Body of pancreas (tissue), 4 donors: ENCODE measurements around the gene COTL1. TPM values are rescaled to one million over a fixed set of nuclear protein-coding genes. Genes with fewer than 3 reads are reported as not detected.
"Not testable (repeated sequence)": the region's sequence is repeated elsewhere in the genome, so short reads cannot be mapped to it uniquely, and the experiment has no call there.

Experiments
- ATAC-seq: fragments of 150-250 bp; one replicate; pipeline ENCODE4 v1.9.1; 2016
- DNase-seq, 4 donors: peaks; one replicate each; pipeline ENCODE4 v3.0.0-alpha.2; 2019
- H3K27ac ChIP-seq, 4 donors: fragments of 200-600 bp; sonication (generic); 1 replicate in 3 of 4; 2 replicates in 1 of 4; pipeline versions ENCODE4 v1.5.1 to v1.6.1; 2016 to 2019; ENCODE audit warnings: mild to moderate bottlenecking in 1 of 4, mixed read lengths in 1 of 4, moderate library complexity in 1 of 4
- H3K27me3 ChIP-seq, 2 donors: fragments of 200-600 bp; sonication (generic); one replicate each; pipeline ENCODE4 v1.6.0; 2016; ENCODE audit warnings: mild to moderate bottlenecking in 1 of 2
- H3K36me3 ChIP-seq, 2 donors: fragments of 200-600 bp; sonication (generic); replicated peaks in 1 of 2; 2 replicates each; pipeline ENCODE4 v1.5.1; 2016; ENCODE audit warnings: low read depth in 2 of 2; ENCODE audit not compliant: insufficient read depth in 1 of 2
- H3K4me1 ChIP-seq: fragments of 200-600 bp; sonication (generic); one replicate; pipeline ENCODE4 v1.6.0; 2016
- H3K4me3 ChIP-seq, 2 donors: fragments of 200-600 bp; sonication (generic); 1 replicate in 1 of 2; 2 replicates in 1 of 2; pipeline ENCODE4 v1.5.1; 2016 to 2019
- H3K9me3 ChIP-seq, 3 donors: fragments of 200-600 bp; sonication (generic); 1 replicate in 2 of 3; 2 replicates in 1 of 3; pipeline ENCODE4 v1.5.1; 2016
- CTCF ChIP-seq, 7 experiments: fragments of 450-650 bp in 4 of 7; fragments of 200-600 bp in 3 of 7; sonication (generic) in 3 of 7; IDR thresholded peaks; one replicate each; pipeline ENCODE4 v1.5.1; 2016 to 2019; ENCODE audit warnings: antibody characterized with exemption in 7 of 7
- POLR2A ChIP-seq, 3 donors: fragments of 450-650 bp; IDR thresholded peaks; one replicate each; pipeline ENCODE4 v1.6.1; 2016; ENCODE audit warnings: antibody characterized with exemption in 3 of 3, mild to moderate bottlenecking in 2 of 3
- WGBS, 2 donors: methylation state at CpG; one replicate each; pipeline ENCODE4 v1.1.5; 2017; 5-methylcytosine and 5-hydroxymethylcytosine counted together
- intact Hi-C: fragments of 100-400 bp; cut with DNase I; formaldehyde crosslinking; loops from one replicate; pipeline ENCODE4 v1.15.1; 2023
- total RNA-seq, 2 donors: library from RNA; depleted of rRNA; stranded (reverse); fragments of >200 nt; gene quantifications; one replicate each; pipeline ENCODE4 v1.1.0, GENCODE V29; 2016

Gene COTL1
- total RNA-seq, 2 donors from 2014 or later = 19.7 to 20.4 TPM

GRCh38 chr16:84521497-84521770 is 96.4 kb downstream of the COTL1 start:
- Histone ChIP-seq H3K27ac (no peak overlapping the region), H3K4me1 (no peaks in the 10 kb centered on the region), H3K27me3 (no peaks in the 10 kb centered on the region), H3K9me3 (no peaks in the 10 kb centered on the region), H3K4me3 (no peak overlapping the region), H3K36me3 (no peaks in the 10 kb centered on the region)
- no peak for TF ChIP-seq CTCF (IDR thresholded peaks at IDR 0.05)
- no peak for DNase-seq
- no peak for ATAC-seq
- intact Hi-C loops = no loop called here
- 38 to 72% methylated on average over 3 to 4 of the region's 4 CpGs for WGBS, 2 donors

GRCh38 chr16:84520725-84521496 is 97.0 kb downstream of the COTL1 start:
- H3K4me3 ChIP-seq = no peak overlapping the region
- DNase-seq (no peak), ATAC-seq (no peak)
- H3K4me1 ChIP-seq = no peaks in the 10 kb centered on the region
- intact Hi-C loops = no loop called here
- WGBS, 2 donors = 48 to 52% methylated on average over 13 to 17 of the region's 17 CpGs
- H3K36me3 ChIP-seq = no peaks in the 10 kb centered on the region
- H3K27ac ChIP-seq = no peak overlapping the region
- no peaks in the 10 kb centered on the region for H3K27me3 ChIP-seq
- TF ChIP-seq POLR2A (IDR thresholded peaks at IDR 0.05) (no peak), CTCF (IDR thresholded peaks at IDR 0.05) (no peak)
- no peaks in the 10 kb centered on the region for H3K9me3 ChIP-seq

GRCh38 chr16:84519855-84520254 is 98.0 kb downstream of the COTL1 start:
- Histone ChIP-seq H3K4me3 (no peak overlapping the region), H3K4me1 (no peaks in the 10 kb centered on the region), H3K9me3 (no peaks in the 10 kb centered on the region), H3K27ac (no peak overlapping the region), H3K27me3 (no peaks in the 10 kb centered on the region), H3K36me3 (no peaks in the 10 kb centered on the region)
- DNase-seq (no peak), ATAC-seq (no peak)
- 58% methylated on average over 7 to 11 of the region's 11 CpGs for WGBS, 2 donors
- intact Hi-C loops = loop anchor here (10.0 kb wide), 1 partner anchor 205 kb away; no protein-coding TSS in a partner anchor
- no peak for TF ChIP-seq CTCF (IDR thresholded peaks at IDR 0.05)
- TF ChIP-seq POLR2A (IDR thresholded peaks at IDR 0.05) = no peak

GRCh38 chr16:84518804-84519341 is 99.0 kb downstream of the COTL1 start:
- Histone ChIP-seq H3K9me3 (no peaks in the 10 kb centered on the region), H3K4me1 (no peaks in the 10 kb centered on the region), H3K4me3 (no peak overlapping the region), H3K27me3 (no peaks in the 10 kb centered on the region), H3K36me3 (no peaks in the 10 kb centered on the region), H3K27ac (no peak overlapping the region)
- WGBS, 2 donors = 61 to 67% methylated on average over 7 to 17 of the region's 17 CpGs
- intact Hi-C loops = loop anchor here (10.0 kb wide), 1 partner anchor 206 kb away; no protein-coding TSS in a partner anchor
- ATAC-seq = peak; percentile 28
- DNase-seq = peak in 1 of 4 donors; percentile 42
- TF ChIP-seq POLR2A (IDR thresholded peaks at IDR 0.05) = no peak
- no peak for TF ChIP-seq CTCF (IDR thresholded peaks at IDR 0.05)

- H3K4me3 ChIP-seq, H3K27me3 ChIP-seq, DNase-seq, H3K36me3 ChIP-seq, H3K4me1 ChIP-seq, H3K9me3 ChIP-seq, H3K27ac ChIP-seq, ATAC-seq: not testable (repeated sequence)
- intact Hi-C loops = loop anchor here (10.0 kb wide), 1 partner anchor 207 kb away; no protein-coding TSS in a partner anchor
- WGBS, 2 donors = 94% methylated on average over 3 of the region's 3 CpGs
These were observed 99.7 kb downstream of the COTL1 start for GRCh38 chr16:84518220-84518619.
